HPDE6-E6E7 (cell line): Measurements from ENCODE around the gene WDFY4.

Experiments used
- DNase-seq: peaks from one replicate; pipeline ENCODE4 v3.0.0; 2011; ENCODE audit warnings: missing footprints; ENCODE audit errors: extremely low spot score

The WDFY4 gene

GRCh38 chr10:48944171-48944570, 259.5 kb downstream of the WDFY4 start:
- no peak for DNase-seq

GRCh38 chr10:48945441-48946130, 260.9 kb downstream of the WDFY4 start:
- DNase-seq: no peak

DNA sequence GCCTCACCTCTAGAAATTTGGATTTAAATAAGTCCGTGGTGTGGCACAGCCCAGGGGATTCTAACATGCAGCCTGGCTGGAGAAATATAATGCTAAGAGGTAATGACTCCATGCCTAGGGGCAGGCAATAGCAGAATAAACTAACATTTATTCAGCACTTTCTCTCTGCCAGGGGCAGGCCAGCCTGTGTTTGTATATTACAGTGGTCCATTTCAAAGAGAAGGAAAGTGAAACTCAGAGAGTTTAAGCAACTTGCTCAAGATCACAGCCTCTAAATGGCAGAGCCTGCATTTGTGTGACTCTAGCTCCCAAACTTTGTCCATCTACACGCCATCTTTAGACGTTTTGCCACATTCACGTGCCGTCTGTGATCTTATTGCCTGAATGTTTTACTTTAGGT, 261.7 kb downstream of the WDFY4 start:
- no peak for DNase-seq

DNA sequence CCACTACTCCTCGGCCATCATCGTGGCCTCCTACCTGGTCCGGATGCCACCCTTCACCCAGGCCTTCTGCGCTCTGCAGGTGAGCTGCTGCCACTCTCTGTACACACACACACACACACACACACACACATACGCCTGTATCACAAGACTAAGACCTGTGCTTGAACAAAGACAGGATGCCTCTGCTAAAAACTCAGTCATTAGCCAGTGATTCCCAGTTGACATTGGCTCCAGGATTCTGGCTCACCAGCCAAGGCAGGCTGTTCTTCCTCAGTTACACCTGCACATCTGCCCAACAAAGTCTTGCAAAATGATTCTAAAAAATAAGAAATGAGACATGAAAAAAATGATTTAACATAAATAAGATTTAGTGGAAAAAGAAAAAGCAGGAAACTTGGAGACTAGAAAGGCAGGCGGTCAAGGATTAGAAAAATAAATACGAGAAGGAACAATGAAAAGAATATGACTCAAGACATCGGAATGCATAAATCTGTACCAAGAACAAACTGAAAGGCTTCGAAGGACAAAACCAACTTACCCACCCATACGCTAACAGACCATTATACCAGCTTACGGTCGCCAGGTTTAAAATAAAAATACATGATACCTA, 262.3 kb downstream of the WDFY4 start:
- no peak for DNase-seq

DNA sequence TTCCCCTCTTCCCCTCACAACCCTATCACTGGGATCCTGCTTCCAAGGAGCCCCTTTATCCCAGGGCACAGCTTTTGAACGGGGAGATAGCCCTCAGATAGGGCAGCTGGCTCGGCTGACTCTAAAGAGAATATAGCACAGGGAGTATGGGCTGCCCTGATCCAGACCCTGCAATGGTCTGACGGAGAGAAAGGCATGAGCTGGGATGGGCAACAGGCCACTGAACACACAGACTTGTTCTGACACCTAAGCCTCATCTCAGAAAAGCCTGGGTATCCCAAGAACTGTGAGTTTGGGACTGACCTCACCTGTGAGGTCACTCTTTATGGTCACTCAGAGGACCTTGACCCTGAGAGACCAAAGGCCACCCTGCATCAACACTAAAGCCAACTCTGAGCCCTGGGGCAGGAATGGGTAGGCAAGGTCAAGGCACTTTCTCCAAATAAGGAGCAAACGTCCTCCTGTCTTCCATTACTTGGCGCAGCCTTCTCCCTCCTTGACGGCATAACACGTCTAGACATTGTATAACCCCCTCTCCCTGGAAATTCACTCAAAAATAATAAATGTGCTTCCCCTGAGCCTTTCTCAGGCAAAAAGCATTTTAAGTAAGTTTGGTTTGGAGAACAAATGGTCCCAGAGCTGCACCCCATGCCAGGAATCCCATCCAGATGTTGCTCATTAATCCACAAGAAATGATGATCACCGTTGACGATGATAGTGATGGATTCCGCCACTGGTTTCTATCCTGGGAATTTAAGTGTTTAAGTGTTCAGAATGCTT, 263.2 kb downstream of the WDFY4 start:
- no peak for DNase-seq

DNA sequence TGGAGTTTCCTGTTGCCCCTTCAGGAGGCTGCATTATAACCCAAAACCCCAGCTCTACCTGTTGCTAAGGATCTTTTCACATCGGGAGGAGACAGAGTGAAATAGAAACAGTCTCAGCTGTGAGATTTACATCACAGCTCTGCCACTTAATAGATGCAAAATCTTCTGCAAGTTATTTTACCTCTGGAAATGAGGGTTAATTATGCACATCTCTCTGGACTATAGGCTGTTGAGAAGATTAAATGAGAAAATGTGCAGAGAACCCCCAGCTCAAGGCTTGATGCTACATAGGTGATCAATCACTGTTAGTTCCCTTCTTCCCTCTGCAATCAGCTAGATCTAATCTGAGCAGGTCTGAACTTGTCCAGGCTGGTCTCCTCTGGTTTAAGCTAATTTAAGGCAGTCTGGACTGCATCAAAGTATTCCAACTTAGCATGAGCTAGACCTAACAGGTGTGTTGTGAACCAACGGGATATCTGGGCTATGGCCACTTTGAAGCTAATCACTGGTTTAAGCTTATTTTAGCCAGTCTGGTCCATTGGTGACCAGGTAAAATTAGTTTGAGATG, 263.9 kb downstream of the WDFY4 start:
- DNase-seq: no peak

DNA sequence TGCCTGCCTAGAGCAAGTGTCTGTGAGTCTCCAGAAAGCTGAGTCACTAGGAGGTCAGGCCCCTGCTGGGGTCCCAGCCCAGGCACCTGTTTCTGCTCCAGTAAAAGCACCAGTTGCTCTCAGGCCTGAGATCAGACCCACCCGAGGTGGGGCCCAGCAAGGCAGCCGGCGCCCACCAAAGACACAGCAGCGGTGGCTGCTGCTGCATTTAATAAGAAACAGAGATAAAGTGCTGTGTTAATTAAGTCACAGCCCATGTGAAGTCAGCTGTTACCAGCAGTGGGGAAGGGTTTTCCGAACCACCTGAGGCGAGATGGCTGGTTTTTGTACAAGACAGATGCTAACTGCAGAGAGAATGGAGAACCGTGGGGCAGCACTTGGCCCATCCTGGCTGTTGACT, 267.0 kb downstream of the WDFY4 start:
- DNase-seq: no peak

DNA sequence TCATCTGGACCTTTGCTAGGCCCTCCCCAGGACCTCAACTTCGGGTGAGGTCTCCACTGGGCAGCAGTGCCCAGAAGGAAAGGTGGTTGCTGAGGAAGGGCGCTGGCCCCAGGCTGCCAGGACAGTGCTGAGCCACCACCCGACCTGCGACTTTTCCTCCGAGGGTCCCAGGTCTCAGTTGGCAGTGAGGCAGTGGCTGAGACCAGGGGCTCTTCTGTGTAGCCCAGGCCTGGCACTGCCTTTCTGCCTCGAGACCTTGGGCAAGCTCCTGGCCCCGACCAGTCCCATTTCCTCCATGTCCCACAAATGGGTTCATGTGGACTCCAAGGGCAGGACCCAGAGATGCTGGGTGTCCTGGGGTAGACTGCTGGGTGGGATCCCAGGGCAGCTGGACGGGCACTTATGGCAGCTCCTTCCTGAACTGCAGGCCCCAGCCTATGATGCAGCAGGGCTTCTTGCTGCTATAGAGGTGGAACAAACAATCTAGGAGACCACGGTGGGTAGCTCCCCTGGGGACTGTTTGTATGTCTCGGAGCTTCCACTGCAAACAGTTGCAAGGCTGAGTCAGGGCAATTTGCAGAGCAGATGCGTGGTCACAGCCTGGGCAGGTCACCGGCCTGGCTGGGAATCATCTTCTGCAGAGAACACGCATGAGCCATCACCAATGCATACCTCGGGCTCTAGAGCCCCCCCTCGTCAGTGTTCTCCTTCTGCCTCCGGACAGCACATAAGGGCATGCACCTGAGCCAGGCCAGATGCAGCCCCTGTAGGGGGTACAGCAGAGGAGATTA, 272.9 kb downstream of the WDFY4 start:
- DNase-seq: no peak

DNA sequence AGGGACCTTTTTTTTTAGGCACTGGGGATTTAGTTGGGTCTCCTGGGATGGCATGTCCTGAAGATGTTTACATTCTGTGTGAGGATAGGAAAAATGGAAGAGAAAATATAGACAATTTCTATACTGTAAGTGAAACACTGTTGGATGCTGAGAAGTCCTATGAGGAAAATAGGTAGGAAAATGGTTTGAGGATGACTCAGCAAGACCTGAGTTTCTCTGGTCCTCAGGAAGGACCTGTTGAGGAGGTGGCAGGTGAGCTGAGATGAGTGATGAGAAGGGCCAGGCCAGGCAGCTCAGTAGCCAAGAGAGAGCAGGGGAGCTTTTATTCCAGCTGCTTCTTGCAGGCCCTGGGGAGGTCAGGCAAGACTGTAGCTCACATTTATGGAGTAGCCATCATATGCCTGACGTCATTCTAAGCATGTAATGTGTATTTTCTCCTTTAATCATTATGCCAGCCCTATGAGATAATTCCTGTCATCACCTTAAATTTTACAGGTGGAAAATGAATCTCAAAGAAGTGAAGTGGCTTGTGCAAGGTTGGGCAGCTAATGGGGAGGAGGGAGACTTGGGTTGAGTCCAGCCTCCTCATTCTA, 274.0 kb downstream of the WDFY4 start:
- DNase-seq: no peak

DNA sequence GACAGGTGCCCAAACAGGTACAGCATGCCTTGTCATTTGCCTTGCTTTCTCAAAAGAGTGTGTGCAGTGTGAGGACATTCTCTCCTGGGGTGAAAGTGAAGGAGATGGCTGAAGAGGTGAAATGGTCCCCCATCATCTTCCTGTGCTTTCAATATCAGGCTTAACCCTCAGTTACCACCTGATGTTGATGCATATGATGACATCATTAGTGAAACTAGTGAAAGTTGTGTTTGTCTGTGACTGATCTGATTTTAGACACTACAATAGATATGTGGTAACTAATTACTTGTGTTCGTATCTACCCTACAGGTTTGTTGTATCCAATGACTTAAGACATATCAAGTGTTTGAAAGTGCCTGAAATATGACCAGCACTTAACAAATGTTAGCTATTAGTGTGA, 279.4 kb downstream of the WDFY4 start:
- DNase-seq: no peak

DNA sequence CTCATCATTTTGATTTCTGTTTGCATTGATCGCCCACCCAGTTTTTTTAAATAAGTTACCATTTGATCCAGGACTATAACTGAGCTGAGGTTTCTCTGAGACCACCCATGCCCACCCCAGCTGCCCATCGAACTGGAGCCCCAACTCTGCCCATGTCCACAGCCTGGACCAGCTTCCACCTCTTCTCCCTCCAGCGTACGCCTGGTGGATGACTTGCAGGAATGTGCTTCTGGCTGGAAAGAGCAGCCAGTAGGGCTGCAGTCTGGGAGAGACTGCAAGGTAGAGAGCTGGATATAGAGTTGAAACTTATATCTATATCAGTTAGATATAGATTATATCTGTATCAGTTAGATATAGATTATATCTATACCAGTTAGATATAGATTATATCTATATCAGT, 280.8 kb downstream of the WDFY4 start:
- no peak for DNase-seq

GRCh38 chr10:48968036-48968435, 283.4 kb downstream of the WDFY4 start:
- no peak for DNase-seq

DNA sequence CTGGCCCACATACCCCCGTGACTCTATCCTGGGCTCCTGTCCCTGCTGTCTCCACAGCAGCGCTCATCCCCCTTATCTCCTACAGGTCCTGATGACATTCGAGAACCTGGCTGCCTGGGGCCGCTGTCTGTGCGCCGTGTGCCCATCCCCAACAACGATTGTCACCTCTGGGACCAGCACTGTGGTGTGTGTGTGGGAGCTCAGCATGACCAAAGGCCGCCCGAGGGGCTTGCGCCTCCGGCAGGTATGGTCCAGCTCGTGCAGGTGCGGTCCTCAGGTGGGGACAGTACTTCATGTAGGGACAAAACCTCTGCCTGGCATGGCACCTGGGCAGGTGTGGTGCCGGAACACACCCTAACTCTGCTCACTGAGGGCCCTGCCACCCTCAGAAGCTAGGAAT, 285.4 kb downstream of the WDFY4 start:
- DNase-seq: no peak

DNA sequence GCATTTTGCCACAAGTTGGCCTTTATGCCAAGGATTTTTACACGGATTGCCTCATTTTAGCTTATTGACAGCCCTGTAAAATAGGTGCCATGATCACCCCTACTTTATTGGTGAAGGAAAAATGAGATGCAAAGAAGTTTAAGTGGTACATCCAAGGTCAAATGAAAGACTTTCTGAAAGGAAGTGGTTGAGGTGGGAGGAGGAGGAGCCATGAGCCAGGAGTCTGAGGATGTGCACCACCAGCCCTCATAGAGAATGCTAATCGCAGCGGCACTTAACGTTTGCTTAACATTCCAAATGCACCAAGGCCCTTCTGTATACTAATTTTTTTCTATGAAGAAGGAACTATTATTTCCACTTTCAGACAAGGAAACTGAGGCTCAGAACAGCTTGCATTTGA, 286.0 kb downstream of the WDFY4 start:
- no peak for DNase-seq

DNA sequence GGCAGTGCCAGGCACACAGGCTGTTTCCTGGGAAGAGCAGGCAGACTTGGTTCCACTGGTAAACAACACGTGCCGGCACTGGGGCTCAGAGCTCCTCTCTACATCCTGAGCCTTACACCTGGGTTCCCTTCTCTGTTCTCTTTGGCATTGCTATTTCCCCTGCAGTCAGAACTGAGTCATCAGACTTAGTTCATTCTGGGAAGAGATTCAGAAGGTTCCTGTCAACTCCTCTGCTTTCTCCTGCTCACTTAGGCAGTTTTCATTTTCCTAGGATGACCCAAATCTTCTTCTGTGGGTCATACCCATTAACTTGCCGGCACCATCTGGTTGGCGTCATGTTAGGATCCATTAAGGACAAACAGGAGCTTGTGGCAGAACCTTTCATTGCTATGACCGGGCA, 288.4 kb downstream of the WDFY4 start:
- no peak for DNase-seq

DNA sequence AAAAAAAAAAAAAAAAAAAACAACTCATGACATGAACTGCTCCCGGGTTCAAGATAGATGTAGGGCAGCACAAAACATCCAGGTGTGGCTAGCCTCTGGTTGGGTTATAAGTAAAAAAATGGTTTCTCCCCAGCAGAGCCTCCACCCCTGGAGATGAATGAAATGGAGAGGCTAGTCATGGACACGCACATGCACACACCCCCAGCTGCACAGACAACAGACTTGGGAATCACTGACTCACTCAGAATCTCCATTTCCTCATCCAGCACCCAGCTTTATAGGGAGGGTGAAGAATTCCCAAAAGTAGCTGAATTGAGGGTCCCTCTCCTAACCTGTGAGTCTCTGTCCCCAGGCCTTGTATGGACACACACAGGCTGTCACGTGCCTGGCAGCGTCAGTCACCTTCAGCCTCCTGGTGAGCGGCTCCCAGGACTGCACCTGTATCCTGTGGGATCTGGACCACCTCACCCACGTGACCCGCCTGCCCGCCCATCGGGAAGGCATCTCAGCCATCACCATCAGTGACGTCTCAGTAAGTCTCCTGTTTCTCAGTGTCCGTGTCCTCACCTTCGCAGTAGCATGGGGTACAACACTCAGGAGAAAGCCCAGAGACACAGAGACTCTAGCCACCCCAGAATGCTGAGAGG, 290.0 kb downstream of the WDFY4 start:
- DNase-seq: no peak

DNA sequence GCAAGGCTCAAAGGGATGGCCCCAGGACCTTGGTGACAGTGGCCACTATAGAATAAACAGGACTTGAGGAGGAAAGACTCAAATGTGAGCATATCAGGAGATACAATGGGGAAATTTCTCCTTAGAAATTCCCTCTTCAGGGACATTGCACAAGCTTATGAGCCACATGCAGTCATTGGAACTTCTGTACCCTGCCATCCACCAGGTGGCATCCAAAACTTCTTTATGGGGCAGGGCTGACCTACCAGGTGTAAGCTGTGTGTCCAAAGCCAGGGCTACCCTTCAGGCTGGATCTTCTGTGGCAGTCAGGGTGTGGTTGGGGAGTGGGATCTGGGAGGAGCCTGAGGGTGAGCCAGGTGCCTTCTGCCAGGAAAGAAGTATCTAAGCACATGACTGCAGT, 291.5 kb downstream of the WDFY4 start:
- no peak for DNase-seq

DNA sequence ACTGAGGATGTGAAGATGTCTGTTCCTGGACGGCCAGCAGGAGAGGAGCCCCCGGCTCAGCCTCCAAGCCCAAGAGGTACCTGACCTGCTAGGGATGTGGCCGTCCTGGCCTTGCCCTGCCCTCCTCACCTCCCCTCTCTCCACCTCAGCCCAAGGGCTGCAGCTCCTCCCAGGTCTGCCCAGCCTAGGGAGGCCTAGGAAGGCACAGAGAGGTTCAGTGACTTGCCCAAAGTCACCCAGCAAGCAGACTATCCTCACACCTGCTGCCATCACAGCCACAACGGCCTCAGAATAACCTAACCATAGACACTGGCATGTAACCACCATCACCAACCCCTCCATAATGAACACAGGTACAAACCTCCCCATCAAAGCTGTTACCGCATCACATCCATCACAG, 293.6 kb downstream of the WDFY4 start:
- DNase-seq: no peak

DNA sequence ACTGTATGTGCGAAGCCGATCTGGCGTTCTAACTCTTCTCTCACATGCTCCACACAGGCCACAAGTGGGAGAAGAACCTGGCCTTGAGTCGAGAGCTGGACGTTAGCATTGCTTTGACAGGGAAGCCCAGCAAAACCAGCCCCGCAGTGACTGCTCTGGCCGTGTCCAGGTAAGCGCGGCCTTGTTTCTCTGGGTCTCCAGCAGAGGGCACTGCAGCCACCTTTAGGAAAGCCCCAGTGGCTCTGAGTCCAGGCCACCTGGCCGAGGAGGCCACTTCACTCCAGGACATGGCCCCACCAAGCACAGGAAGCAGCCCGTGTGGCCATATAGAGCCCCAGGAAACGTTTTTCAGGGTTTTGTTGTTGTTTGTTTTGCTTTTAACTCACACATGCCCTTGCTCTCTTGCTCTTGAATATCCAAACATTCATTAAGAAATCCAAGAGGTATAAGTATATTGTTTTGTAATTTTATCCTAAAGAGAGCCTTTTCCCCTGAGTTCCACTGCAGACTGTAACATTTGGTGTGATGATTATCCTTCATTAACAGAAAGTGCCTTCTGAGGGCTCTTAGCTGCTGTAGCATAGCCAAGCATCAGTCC, 296.7 kb downstream of the WDFY4 start:
- peak; percentile 38 for DNase-seq

GRCh38 chr10:48982584-48982983, 297.9 kb downstream of the WDFY4 start:
- no peak for DNase-seq
